Epithelial cell of proximal tubule (primary cell): ENCODE results near the gene NAPA. TPM values are rescaled to one million over a fixed set of nuclear protein-coding genes. Genes with fewer than 3 reads are reported as not detected.

Source experiments
- DNase-seq: peaks from one replicate; pipeline ENCODE4 v3.0.0-alpha.2; 2011; ENCODE audit warnings: low read depth
- H3K4me3 ChIP-seq: 2 replicates; pipeline ENCODE4 v1.5.1; 2011; ENCODE audit warnings: low read depth, mild to moderate bottlenecking, low read length
- total RNA-seq: library from RNA; depleted of rRNA; stranded (reverse); fragments of >200 nt; gene quantifications from 2 replicates; pipeline ENCODE4 v1.2.3, GENCODE V29; 2015
- TF ChIP-seq, protein P1 (sequence below): conservative IDR thresholded peaks from 2 replicates; pipeline ENCODE4 v1.5.1; 2012; ENCODE audit warnings: low read depth, mild to moderate bottlenecking, low read length

Gene NAPA
- 78.9 and 82.2 TPM in 2 replicates for total RNA-seq

DNA sequence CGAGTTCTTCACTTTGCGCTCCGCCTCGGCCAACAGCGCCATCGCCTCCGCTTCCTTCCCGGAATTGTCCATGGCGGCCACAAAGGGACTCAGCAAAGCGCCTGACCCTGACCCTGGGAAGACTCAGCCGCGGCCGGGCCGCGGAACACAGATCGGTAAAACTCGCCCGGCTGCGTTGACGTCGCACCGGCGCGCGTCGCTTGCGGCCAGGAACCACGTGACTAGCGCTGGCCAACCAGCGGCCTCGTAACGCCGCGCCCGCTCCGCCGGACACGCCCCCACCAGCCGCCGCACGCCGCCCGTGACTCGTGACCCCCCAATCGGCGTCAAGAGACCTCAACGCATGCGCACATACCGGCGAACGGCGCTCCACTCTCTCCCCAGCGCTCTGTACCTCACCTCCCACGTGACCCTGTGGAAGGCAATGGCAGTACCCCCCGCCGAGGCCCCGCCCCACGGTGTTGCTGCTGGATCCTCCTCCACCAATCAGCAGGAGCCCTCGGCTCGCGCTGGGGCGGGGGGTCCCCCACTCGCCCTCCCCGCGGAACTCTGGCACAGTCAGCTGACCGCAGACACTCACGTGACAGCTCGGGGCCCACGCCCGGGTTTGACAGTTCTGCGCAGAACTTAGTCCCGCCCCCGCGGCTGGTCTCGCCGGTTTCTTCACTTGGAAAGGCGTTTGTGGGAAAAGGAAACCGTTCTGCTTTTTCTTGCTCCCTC lies at the start of gene NAPA:
NAPA (minus strand) TSS at position 195 of the 720 bp plus-strand sequence; CDS start at position 72, 123 bp downstream.
- TF ChIP-seq, protein P1, sequence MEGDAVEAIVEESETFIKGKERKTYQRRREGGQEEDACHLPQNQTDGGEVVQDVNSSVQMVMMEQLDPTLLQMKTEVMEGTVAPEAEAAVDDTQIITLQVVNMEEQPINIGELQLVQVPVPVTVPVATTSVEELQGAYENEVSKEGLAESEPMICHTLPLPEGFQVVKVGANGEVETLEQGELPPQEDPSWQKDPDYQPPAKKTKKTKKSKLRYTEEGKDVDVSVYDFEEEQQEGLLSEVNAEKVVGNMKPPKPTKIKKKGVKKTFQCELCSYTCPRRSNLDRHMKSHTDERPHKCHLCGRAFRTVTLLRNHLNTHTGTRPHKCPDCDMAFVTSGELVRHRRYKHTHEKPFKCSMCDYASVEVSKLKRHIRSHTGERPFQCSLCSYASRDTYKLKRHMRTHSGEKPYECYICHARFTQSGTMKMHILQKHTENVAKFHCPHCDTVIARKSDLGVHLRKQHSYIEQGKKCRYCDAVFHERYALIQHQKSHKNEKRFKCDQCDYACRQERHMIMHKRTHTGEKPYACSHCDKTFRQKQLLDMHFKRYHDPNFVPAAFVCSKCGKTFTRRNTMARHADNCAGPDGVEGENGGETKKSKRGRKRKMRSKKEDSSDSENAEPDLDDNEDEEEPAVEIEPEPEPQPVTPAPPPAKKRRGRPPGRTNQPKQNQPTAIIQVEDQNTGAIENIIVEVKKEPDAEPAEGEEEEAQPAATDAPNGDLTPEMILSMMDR, result no peak
- peak within 1 kb of the TSS; percentile 81 for H3K4me3 ChIP-seq
- DNase-seq, result peak; percentile 91

DNA sequence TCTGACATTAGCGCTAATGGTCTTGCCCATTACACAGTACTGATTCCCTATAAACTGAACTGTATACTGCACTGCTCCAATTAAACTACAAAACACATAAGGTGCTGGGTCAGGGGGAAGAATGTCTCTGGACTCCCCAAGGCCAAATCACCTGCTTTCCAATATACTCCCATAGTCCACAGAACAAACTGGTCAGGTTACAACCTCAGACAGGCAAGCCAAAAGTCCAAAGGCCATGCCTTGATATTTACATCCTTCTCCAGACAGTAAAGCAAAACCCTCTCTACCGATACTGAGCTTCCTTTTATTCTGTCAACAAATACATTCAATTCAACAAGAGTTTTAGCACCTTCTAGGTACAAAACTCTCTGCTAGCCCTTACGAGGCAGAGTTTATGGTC lies 49.2 kb upstream of the NAPA start:
- no peak overlapping the region for H3K4me3 ChIP-seq
- TF ChIP-seq, protein P1, result no peak
- no peak for DNase-seq

DNA sequence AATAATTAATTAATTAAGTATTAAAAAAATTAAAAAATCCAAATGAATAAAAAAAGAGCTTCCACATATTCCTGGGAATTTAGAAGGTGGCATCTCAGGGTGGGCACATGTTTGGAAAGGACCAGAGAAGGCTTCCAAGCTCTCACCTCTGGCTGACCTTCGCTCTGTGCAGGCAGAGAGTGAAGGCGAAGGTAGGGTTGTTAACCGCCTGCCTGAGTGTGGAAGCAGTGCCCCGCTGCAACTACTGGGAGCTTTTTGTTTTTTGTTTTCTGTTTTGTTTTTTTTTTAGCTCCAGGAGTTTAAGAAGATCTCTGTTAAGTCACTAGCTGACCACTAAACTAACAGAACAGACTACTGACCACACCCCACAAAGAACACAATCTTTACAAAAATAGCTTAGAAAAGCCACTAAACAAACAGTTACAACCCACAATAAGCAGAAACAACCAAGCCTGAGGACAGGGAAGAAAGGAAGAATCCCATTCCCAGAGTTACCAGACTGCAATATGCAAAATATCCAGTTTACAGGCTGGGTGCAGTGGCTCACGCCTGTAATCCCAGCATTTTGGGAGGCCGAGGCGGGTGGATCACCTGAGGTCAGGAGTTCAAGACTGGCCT lies 46.7 kb upstream of the NAPA start:
- no peak overlapping the region for H3K4me3 ChIP-seq
- no peak for DNase-seq
- TF ChIP-seq, protein P1, result no peak

DNA sequence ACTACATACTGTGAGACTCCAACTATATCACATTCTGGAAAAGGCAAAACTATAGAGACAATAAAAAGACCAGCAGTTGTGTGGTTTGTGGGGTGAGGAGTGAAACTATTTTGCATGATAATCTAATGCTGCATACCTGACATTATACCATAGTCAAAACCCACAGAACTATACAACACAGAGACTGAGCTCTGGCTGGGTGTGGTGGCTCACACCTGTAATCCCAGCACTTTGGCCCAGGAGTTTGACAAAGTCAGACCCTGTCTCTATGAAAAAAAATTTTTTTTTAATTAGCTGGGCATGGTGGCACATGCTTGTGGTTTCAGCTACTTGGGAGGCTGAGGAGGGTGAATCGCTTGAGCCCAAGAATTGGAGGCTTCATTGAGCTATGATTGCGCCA lies 46.1 kb upstream of the NAPA start:
- DNase-seq, result no peak
- TF ChIP-seq, protein P1, result no peak
- H3K4me3 ChIP-seq, result no peak overlapping the region

DNA sequence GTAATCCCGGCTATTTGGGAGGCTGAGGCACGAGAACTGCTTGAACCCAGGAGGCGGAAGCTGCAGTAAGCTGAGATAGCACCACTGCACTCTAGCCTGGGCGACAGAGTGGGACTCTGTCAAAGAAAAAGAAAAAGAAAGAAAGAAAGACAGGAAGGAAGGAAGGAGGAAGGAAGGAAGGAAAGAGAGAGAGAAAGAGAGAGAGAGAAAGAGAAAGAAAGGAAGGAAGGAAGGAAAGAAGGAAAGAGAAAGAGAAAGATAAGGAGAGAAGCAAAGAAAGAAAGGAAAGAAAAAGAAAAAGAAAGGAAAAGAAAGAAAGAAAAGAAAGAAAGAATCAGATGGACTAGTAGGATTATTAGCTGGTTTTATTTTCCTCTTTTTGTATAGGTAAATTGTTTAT lies 35.3 kb upstream of the NAPA start:
- no peak overlapping the region for H3K4me3 ChIP-seq
- DNase-seq, result no peak
- TF ChIP-seq, protein P1, result no peak

DNA sequence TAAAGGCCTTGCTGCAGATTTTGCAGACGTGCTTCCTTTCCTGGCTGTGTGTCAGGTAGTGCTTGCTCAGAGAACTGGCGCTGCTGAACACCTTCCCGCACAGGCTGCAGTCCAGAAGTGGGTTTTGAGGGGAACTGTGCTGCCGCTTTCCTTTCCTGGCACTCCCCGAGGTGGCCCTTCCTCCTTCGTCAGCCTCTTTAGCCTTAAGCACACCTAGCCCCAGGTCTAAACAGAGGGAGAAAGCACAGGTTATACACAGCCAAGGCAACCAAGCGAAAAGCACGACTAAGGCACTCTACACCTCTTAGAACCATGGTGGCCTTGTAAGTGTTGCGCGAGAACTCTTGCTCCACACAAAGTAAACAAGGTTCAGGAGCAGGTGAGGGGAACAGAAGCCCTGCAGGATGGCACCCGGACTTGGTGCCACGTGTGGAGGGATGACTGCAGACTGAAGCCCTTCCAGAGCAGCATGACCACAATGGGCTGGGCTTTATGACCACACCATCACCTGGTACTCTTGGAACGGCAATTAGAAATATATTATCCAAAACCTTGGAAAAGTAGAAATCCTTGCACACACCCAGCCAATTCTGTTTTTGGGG lies 34.5 kb upstream of the NAPA start:
- no peak for DNase-seq
- H3K4me3 ChIP-seq, result no peak overlapping the region
- TF ChIP-seq, protein P1, result no peak
